ENCODE measurements around the gene SHMT2. TPM values are rescaled to one million over a fixed set of nuclear protein-coding genes. Genes with fewer than 3 reads are reported as not detected.
A peak's percentile ranks its signal among the peaks of the same experiment; 100 is the strongest.

Gene SHMT2
- total and polyA plus RNA-seq, 5 donors from 2014 or later: 108 to 300 (median 219) TPM

GRCh38 chr12:57222286-57223190 lies 7.0 kb upstream of the SHMT2 start:
- peaks cover 35% of the 10 kb centered on the region for H3K27me3 ChIP-seq (ENCODE audit: control insufficient read depth, insufficient read depth, low read length)
- no peak for ATAC-seq (ENCODE audit: low read depth in 2 of 2)
- Mint-ChIP-seq H3K4me3 (peak overlapping the region in 1 of 4 donors; percentile 51), H3K27me3 (peaks cover 71% of the 10 kb centered on the region), H3K36me3 (peaks cover 3% of the 10 kb centered on the region), H3K4me1 (peaks cover 5 to 56% (median 23%) of the 10 kb centered on the region in 4 donors), H3K27ac (no peak overlapping the region), H3K9me3 (peaks cover 0 to 3% (median 0%) of the 10 kb centered on the region in 7 donors)
- no peaks in the 10 kb centered on the region for H3K36me3 ChIP-seq (ENCODE audit: control insufficient read depth, insufficient read depth, low read length)
- H3K4me3 ChIP-seq (ENCODE audit: low read depth, low read length): no peak overlapping the region
- peaks cover 31% of the 10 kb centered on the region for H3K4me1 ChIP-seq (ENCODE audit: control insufficient read depth, insufficient read depth, low read length, poor library complexity, severe bottlenecking)
- no peak overlapping the region for H3K27ac ChIP-seq (ENCODE audit: insufficient read depth, low read length, poor library complexity, severe bottlenecking)
- H3K9me3 ChIP-seq (ENCODE audit: control insufficient read depth in 2 of 2, low read length in 2 of 2): no peaks in the 10 kb centered on the region
- DNase-seq: no peak

DNA sequence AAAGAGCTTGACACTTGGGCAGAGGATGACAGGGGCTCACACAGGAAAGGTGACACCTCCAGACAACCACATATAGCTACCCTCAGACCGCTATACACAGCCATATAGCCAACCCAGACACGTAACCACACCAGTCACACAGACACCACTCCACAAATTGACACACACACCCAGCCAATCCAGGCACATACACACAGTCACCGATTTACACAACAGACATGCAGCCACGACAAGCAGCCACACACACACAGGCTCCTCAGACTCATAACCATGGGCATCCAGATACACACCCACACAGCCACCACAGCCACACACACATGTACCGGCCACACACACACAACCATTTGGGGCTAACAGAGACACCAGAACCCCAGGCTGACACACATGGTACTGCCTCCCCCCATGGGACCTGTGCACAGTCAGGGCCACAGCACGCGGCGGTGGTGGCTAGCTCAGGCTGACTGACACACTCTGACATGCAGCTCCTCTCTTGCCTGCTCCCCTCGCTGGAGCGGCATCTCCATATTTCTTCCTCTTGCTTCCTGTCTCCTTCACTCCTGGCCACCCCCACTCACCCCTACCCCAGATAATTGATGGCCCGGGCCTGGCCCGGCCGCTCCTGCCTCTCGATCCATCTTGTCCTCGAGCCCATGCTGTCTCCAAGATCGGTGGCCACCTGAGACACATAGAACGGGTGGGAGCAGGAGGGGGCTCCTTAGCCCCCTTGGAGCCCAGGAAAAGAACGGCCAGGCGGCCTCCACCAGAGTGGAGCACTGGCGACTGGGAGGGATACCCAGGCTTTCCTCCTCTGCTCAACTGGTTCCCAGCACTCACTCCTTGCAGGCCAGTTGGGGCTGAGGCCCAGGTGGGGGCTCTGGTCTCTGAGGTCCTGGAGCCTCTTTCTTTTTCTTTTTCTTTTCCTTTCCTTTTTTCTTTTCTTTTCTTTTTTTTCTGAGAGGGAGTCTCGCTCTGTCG lies 6.0 kb upstream of the SHMT2 start:
- no peaks in the 10 kb centered on the region for H3K36me3 ChIP-seq (ENCODE audit: control insufficient read depth, insufficient read depth, low read length)
- peaks cover 62% of the 10 kb centered on the region for H3K27me3 Mint-ChIP-seq
- peaks cover 29% of the 10 kb centered on the region for H3K27me3 ChIP-seq (ENCODE audit: control insufficient read depth, insufficient read depth, low read length)
- peaks cover 0 to 6% (median 0%) of the 10 kb centered on the region in 7 donors for H3K9me3 Mint-ChIP-seq
- DNase-seq: no peak
- H3K4me1 Mint-ChIP-seq: peaks cover 8 to 51% (median 19%) of the 10 kb centered on the region in 4 donors
- no peaks in the 10 kb centered on the region for H3K9me3 ChIP-seq (ENCODE audit: control insufficient read depth in 2 of 2, low read length in 2 of 2)
- no peak overlapping the region for H3K27ac ChIP-seq (ENCODE audit: insufficient read depth, low read length, poor library complexity, severe bottlenecking)
- peaks cover 3% of the 10 kb centered on the region for H3K36me3 Mint-ChIP-seq
- peak overlapping the region in 2 of 4 donors; percentile 35 to 51 for H3K4me3 Mint-ChIP-seq
- peak overlapping the region in 1 of 3 donors; percentile 35 for H3K27ac Mint-ChIP-seq
- no peak overlapping the region for H3K4me3 ChIP-seq (ENCODE audit: low read depth, low read length)
- no peak for ATAC-seq (ENCODE audit: low read depth in 2 of 2)
- H3K4me1 ChIP-seq (ENCODE audit: control insufficient read depth, insufficient read depth, low read length, poor library complexity, severe bottlenecking): peaks cover 28% of the 10 kb centered on the region

DNA sequence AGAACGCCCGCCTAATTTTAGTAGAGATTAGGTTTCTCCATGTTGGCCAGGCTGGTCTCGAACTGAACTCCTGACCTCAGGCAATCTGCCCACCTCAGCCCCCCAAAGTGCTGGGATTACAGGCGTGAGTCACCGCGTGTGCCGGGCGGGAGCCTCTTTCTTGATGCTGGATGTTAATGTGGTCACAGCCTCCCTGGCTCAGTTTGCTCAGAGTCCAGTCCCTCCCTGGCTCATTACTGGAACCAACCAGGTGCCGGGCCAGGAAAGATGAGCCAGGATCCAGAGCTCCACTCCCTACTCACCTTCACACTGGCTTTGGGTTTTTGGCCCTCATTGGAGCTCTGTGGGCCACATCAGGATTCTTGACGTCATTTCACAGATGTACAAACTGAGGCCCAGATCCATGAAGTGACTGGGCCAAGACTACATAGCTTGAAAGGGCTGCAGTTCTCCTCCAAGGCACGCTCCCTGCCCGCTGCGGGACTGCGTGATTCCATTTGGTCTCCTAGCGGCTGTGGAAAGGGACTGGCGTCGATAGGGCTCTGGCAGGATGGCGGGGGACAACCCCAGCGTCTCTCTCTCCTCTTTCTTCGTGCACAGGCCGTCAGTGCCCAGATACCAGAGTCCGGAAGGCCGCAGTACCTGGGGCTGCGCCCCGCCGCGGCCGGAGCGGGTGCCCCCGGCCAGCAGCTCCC lies 5.1 kb upstream of the SHMT2 start:
- no peaks in the 10 kb centered on the region for H3K9me3 ChIP-seq (ENCODE audit: control insufficient read depth in 2 of 2, low read length in 2 of 2)
- no peak overlapping the region for H3K4me3 ChIP-seq (ENCODE audit: low read depth, low read length)
- DNase-seq: peak in 1 of 3 donors; percentile 17
- peaks cover 8 to 56% (median 25%) of the 10 kb centered on the region in 4 donors for H3K4me1 Mint-ChIP-seq
- peak overlapping the region in 2 of 4 donors; percentile 62 to 64 for H3K4me3 Mint-ChIP-seq
- peaks cover 0 to 3% (median 0%) of the 10 kb centered on the region in 7 donors for H3K9me3 Mint-ChIP-seq
- H3K27ac ChIP-seq (ENCODE audit: insufficient read depth, low read length, poor library complexity, severe bottlenecking): no peak overlapping the region
- peaks cover 3% of the 10 kb centered on the region for H3K36me3 Mint-ChIP-seq
- no peak for ATAC-seq (ENCODE audit: low read depth in 2 of 2)
- peaks cover 36% of the 10 kb centered on the region for H3K4me1 ChIP-seq (ENCODE audit: control insufficient read depth, insufficient read depth, low read length, poor library complexity, severe bottlenecking)
- no peak overlapping the region for H3K27ac Mint-ChIP-seq
- H3K27me3 Mint-ChIP-seq: peaks cover 56% of the 10 kb centered on the region
- H3K36me3 ChIP-seq (ENCODE audit: control insufficient read depth, insufficient read depth, low read length): no peaks in the 10 kb centered on the region
- H3K27me3 ChIP-seq (ENCODE audit: control insufficient read depth, insufficient read depth, low read length): peaks cover 22% of the 10 kb centered on the region

- Histone ChIP-seq H3K27ac (ENCODE audit: insufficient read depth, low read length, poor library complexity, severe bottlenecking) (no peak overlapping the region), H3K4me3 (ENCODE audit: low read depth, low read length) (no peak overlapping the region), H3K4me1 (ENCODE audit: control insufficient read depth, insufficient read depth, low read length, poor library complexity, severe bottlenecking) (peaks cover 41% of the 10 kb centered on the region), H3K9me3 (ENCODE audit: control insufficient read depth in 2 of 2, low read length in 2 of 2) (no peaks in the 10 kb centered on the region), H3K36me3 (ENCODE audit: control insufficient read depth, insufficient read depth, low read length) (no peaks in the 10 kb centered on the region), H3K27me3 (ENCODE audit: control insufficient read depth, insufficient read depth, low read length) (peaks cover 18% of the 10 kb centered on the region)
- peak; percentile 52 to 64 for ATAC-seq (ENCODE audit: low read depth in 2 of 2)
- Mint-ChIP-seq H3K27me3 (peaks cover 55% of the 10 kb centered on the region), H3K9me3 (peaks cover 0 to 3% (median 0%) of the 10 kb centered on the region in 7 donors), H3K4me1 (peaks cover 8 to 60% (median 27%) of the 10 kb centered on the region in 4 donors), H3K27ac (peak overlapping the region in 2 of 3 donors; percentile 76), H3K36me3 (peaks cover 6% of the 10 kb centered on the region), H3K4me3 (peak overlapping the region in 3 of 4 donors; percentile 62 to 81 (median 62))
- DNase-seq: peak; percentile 58 to 82 (median 77)
Observed at GRCh38 chr12:57224973-57225679, 4.4 kb upstream of the SHMT2 start.

DNA sequence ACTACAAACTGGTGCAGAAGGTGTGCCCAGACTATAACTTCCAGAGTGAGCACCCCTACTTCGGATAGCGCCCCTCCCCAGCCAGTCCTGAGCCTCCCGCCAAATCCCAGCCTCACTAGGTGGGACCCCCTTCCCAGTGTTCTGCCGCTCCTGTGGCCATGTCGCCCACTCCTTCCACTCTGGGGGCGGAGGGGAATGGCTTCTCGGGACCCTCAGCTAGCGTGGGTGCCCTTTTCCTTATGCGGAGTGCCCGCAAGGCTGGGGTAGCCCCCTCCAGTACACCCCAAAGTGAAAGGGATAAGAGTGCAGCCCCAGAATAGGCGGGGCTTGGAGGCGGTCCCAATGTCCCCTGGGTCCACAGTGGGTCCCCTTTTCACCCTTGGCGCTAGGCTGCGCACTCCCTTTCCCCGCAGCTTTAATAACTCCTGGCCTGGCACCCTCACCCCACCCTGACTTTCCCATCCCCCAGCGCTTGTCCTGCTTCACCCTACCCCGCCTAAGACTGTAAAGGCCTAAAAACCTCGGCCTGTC lies 3.8 kb upstream of the SHMT2 start:
- Mint-ChIP-seq H3K36me3 (peaks cover 10% of the 10 kb centered on the region), H3K27me3 (peaks cover 53% of the 10 kb centered on the region), H3K27ac (peak overlapping the region in 1 of 3 donors; percentile 76), H3K9me3 (peaks cover 0 to 3% (median 0%) of the 10 kb centered on the region in 7 donors), H3K4me1 (peaks cover 8 to 63% (median 30%) of the 10 kb centered on the region in 4 donors), H3K4me3 (peak overlapping the region in 2 of 4 donors; percentile 62 to 81)
- Histone ChIP-seq H3K4me3 (ENCODE audit: low read depth, low read length) (no peak overlapping the region), H3K4me1 (ENCODE audit: control insufficient read depth, insufficient read depth, low read length, poor library complexity, severe bottlenecking) (peaks cover 47% of the 10 kb centered on the region), H3K9me3 (ENCODE audit: control insufficient read depth in 2 of 2, low read length in 2 of 2) (no peaks in the 10 kb centered on the region), H3K27me3 (ENCODE audit: control insufficient read depth, insufficient read depth, low read length) (peaks cover 15% of the 10 kb centered on the region), H3K36me3 (ENCODE audit: control insufficient read depth, insufficient read depth, low read length) (no peaks in the 10 kb centered on the region), H3K27ac (ENCODE audit: insufficient read depth, low read length, poor library complexity, severe bottlenecking) (no peak overlapping the region)
- DNase-seq (no peak), ATAC-seq (ENCODE audit: low read depth in 2 of 2) (no peak)

- Histone ChIP-seq H3K27me3 (ENCODE audit: control insufficient read depth, insufficient read depth, low read length) (peaks cover 10% of the 10 kb centered on the region), H3K4me1 (ENCODE audit: control insufficient read depth, insufficient read depth, low read length, poor library complexity, severe bottlenecking) (peaks cover 50% of the 10 kb centered on the region), H3K36me3 (ENCODE audit: control insufficient read depth, insufficient read depth, low read length) (no peaks in the 10 kb centered on the region), H3K27ac (ENCODE audit: insufficient read depth, low read length, poor library complexity, severe bottlenecking) (no peak overlapping the region), H3K9me3 (ENCODE audit: control insufficient read depth in 2 of 2, low read length in 2 of 2) (no peaks in the 10 kb centered on the region), H3K4me3 (ENCODE audit: low read depth, low read length) (no peak overlapping the region)
- peak overlapping the region; percentile 57 to 85 (median 78) for H3K4me3 Mint-ChIP-seq
- H3K36me3 Mint-ChIP-seq: peaks cover 9% of the 10 kb centered on the region
- peaks cover 0 to 3% (median 0%) of the 10 kb centered on the region in 7 donors for H3K9me3 Mint-ChIP-seq
- peaks cover 43% of the 10 kb centered on the region for H3K27me3 Mint-ChIP-seq
- H3K4me1 Mint-ChIP-seq: peaks cover 8 to 64% (median 35%) of the 10 kb centered on the region in 4 donors
- peak overlapping the region in 1 of 3 donors; percentile 73 for H3K27ac Mint-ChIP-seq
- ATAC-seq (ENCODE audit: low read depth in 2 of 2) (no peak), DNase-seq (no peak)
Observed at GRCh38 chr12:57226588-57227314, 2.8 kb upstream of the SHMT2 start.

Measured in CD4-positive, CD25-positive, alpha-beta regulatory T cell (primary cell).